K562 (cell line): ENCODE data around the gene ICE2. TPM values are rescaled to one million over a fixed set of nuclear protein-coding genes. Genes with fewer than 3 reads are reported as not detected.

Experiments used
- ATAC-seq: fragments of 200-7000 bp; cut with Tn5 transposase; 3 replicates; pipeline ENCODE4 v1.9.1; 2020; ENCODE audit warnings: moderate library complexity
- BruUV-seq: library from RNA; stranded (reverse); fragments of 400-500 nt; replicated peaks from 2 replicates; lab custom pipeline; 2021; lab: Mats Ljungman, UMichigan
- CTCF ChIA-PET: fragments of 300-600 bp; formaldehyde crosslinking; extraction: SDS; loops from one replicate; lab custom pipeline; 2021; ENCODE audit warnings: low intra/inter-chr PET ratio; lab: Yijun Ruan, JAX
- POLR2A ChIA-PET: fragments of 300-600, 350-650 bp; sonication (Branson Sonifier 250); formaldehyde crosslinking; extraction: SDS; loops from one replicate; lab custom pipeline; 2021; ENCODE audit warnings: antibody characterized with exemption, inconsistent platforms; lab: Yijun Ruan, JAX
- DNase-seq, 4 experiments: peaks; one replicate each; pipeline versions ENCODE4 v3.0.0 to v3.0.0-alpha.2; 2011 to 2018; ENCODE audit warnings: low spot score in 3 of 4, mixed read lengths in 3 of 4; ENCODE audit errors: extremely low read depth in 1 of 4
- FAIRE-seq: peaks from 2 replicates; lab custom pipeline; 2011; peaks lifted over from hg19 to GRCh38; lab: Jason Lieb, UNC
- H2AFZ ChIP-seq: 2 replicates; pipeline ENCODE4 v1.6.0; 2011; ENCODE audit warnings: low read depth, low read length, control low read depth, inconsistent platforms
- H3K27ac ChIP-seq: fragments of 200-600 bp; 3 replicates; pipeline ENCODE4 v1.8.0; 2011; ENCODE audit warnings: low read depth, mild to moderate bottlenecking, control low read depth, inconsistent platforms, low read length, moderate library complexity, mixed read lengths; ENCODE audit errors: extremely low read depth
- H3K27me3 ChIP-seq, 2 experiments: fragments of 300-600 bp in 1 of 2; 2 replicates in 1 of 2; 3 replicates in 1 of 2; pipeline versions ENCODE4 v1.6.0 to v1.8.0; 2011; ENCODE audit warnings: inconsistent platforms in 2 of 2, low read length in 2 of 2, mild to moderate bottlenecking in 1 of 2, mixed read lengths in 1 of 2, moderate library complexity in 1 of 2; ENCODE audit not compliant: control insufficient read depth in 2 of 2, insufficient read depth in 2 of 2
- H3K36me3 ChIP-seq: fragments of 300-600 bp; 3 replicates; pipeline ENCODE4 v1.8.0; 2011; ENCODE audit warnings: mild to moderate bottlenecking, low read length, inconsistent platforms; ENCODE audit not compliant: control insufficient read depth, insufficient read depth
- H3K4me1 ChIP-seq, 2 experiments: fragments of 200-600 bp in 1 of 2; replicated peaks in 1 of 2; 2 replicates in 1 of 2; 3 replicates in 1 of 2; pipeline versions ENCODE4 v1.5.1 to v1.8.0; 2011; ENCODE audit warnings: inconsistent platforms in 2 of 2, low read length in 2 of 2, mild to moderate bottlenecking in 1 of 2, mixed read lengths in 1 of 2, moderate library complexity in 1 of 2; ENCODE audit not compliant: control insufficient read depth in 2 of 2, insufficient read depth in 2 of 2
- H3K4me2 ChIP-seq: 2 replicates; pipeline ENCODE4 v1.6.1; 2011; ENCODE audit warnings: low read length, control low read depth, inconsistent platforms, mixed read lengths; ENCODE audit not compliant: insufficient read depth
- H3K4me3 ChIP-seq: fragments of 200-600 bp; sonication (generic), shearing (Covaris generic); 2 replicates; pipeline ENCODE4 v1.5.1; 2016; ENCODE audit warnings: control low read depth, inconsistent platforms
- H3K79me2 ChIP-seq: fragments of 200-600 bp; 3 replicates; pipeline ENCODE4 v1.8.0; 2011; ENCODE audit warnings: low read length, inconsistent platforms; ENCODE audit not compliant: control insufficient read depth, insufficient read depth
- H3K9ac ChIP-seq, 2 experiments: 2 replicates each; pipeline versions ENCODE4 v1.6.0 to v1.6.1; 2011; ENCODE audit warnings: low read depth in 2 of 2, low read length in 2 of 2, control low read depth in 1 of 2, inconsistent platforms in 1 of 2, mild to moderate bottlenecking in 1 of 2, mixed read lengths in 1 of 2; ENCODE audit not compliant: insufficient read depth in 1 of 2
- H3K9me1 ChIP-seq: one replicate; pipeline ENCODE4 v1.6.0; 2011; ENCODE audit warnings: inconsistent platforms, mild to moderate bottlenecking, low read length, moderate library complexity; ENCODE audit not compliant: control insufficient read depth, insufficient read depth
- H3K9me3 ChIP-seq: replicated peaks from 2 replicates; pipeline ENCODE4 v1.5.1; 2011; ENCODE audit warnings: low read depth, low read length, inconsistent platforms; ENCODE audit not compliant: control insufficient read depth, insufficient read depth
- H4K20me1 ChIP-seq: replicated peaks from 2 replicates; pipeline ENCODE4 v1.6.1; 2011; ENCODE audit warnings: low read length, inconsistent platforms, mixed read lengths; ENCODE audit not compliant: control insufficient read depth, insufficient read depth
- CGGBP1 ChIP-seq: fragments of 250-450 bp; sonication (Bioruptor Pico); IDR thresholded peaks from 2 replicates; pipeline ENCODE4 v1.9.0; 2021; ENCODE audit warnings: mild to moderate bottlenecking
- ETV6 ChIP-seq, 3 experiments: fragments of 150-350 bp in 1 of 3; sonication (generic) in 1 of 3; formaldehyde crosslinking in 1 of 3; IDR thresholded peaks; 2 replicates each; pipeline versions ENCODE4 v1.6.1 to v1.8.0; 2014 to 2022; ENCODE audit warnings: borderline replicate concordance in 2 of 3, low read depth in 2 of 3, antibody characterized with exemption in 1 of 3, low read length in 1 of 3, mild to moderate bottlenecking in 1 of 3, missing genetic modification reagents in 1 of 3
- FUS ChIP-seq: fragments of 200-400 bp; formaldehyde crosslinking; optimal IDR thresholded peaks from 2 replicates; pipeline ENCODE3; 2017; ENCODE audit warnings: low read depth, low read length
- IRF2 ChIP-seq: sonication (generic); formaldehyde crosslinking; IDR thresholded peaks from 2 replicates; pipeline ENCODE4 v1.8.1; 2022; ENCODE audit warnings: mild to moderate bottlenecking, missing genetic modification reagents
- IRF9 ChIP-seq: fragments of 450-650 bp; IDR thresholded peaks from 2 replicates; pipeline ENCODE4 v1.6.1; 2016; ENCODE audit warnings: missing biosample characterization, missing genetic modification characterization
- KLF13 ChIP-seq: fragments of 450-650 bp; IDR thresholded peaks from 2 replicates; pipeline ENCODE4 v1.6.1; 2016; ENCODE audit warnings: missing genetic modification characterization, low read depth, mild to moderate bottlenecking, missing compliant biosample characterization, moderate library complexity, borderline replicate concordance
- NEUROD1 ChIP-seq: fragments of 150-350 bp; IDR thresholded peaks from 2 replicates; pipeline ENCODE4 v1.6.1; 2014; ENCODE audit warnings: borderline replicate concordance, low read length, low read depth; ENCODE audit not compliant: partially characterized antibody
- RNF2 ChIP-seq: sonication (generic); IDR thresholded peaks from 2 replicates; pipeline ENCODE4 v1.6.1; 2016
- SMAD2 ChIP-seq: fragments of 150-350 bp; IDR thresholded peaks from 2 replicates; pipeline ENCODE4 v1.6.1; 2014; ENCODE audit warnings: low read depth, mild to moderate bottlenecking, low read length
- SMARCC2 ChIP-seq: fragments of 450-650 bp; IDR thresholded peaks from 2 replicates; pipeline ENCODE4 v1.6.1; 2017; ENCODE audit warnings: antibody characterized with exemption, moderate library complexity, mild to moderate bottlenecking, low read depth
- VEZF1 ChIP-seq: fragments of 200-800 bp; sonication (Bioruptor generic); IDR thresholded peaks from 2 replicates; pipeline ENCODE4 v1.6.1; 2017; ENCODE audit warnings: missing genetic modification characterization, missing compliant biosample characterization
- ZKSCAN3 ChIP-seq: fragments of 250-450 bp; sonication (Bioruptor Pico); IDR thresholded peaks from 2 replicates; pipeline ENCODE4 v1.4.0; 2020
- ZNF175 ChIP-seq: fragments of 200-800 bp; sonication (Bioruptor generic); IDR thresholded peaks from 2 replicates; pipeline ENCODE4 v1.6.1; 2016; ENCODE audit warnings: low read depth, mild to moderate bottlenecking, missing genetic modification characterization, missing compliant biosample characterization
- ZNF184 ChIP-seq: sonication (generic); formaldehyde crosslinking; IDR thresholded peaks from 2 replicates; pipeline ENCODE4 v1.5.0; 2020; ENCODE audit warnings: missing genetic modification reagents
- ZNF212 ChIP-seq: fragments of 450-650 bp; formaldehyde crosslinking; IDR thresholded peaks from 2 replicates; pipeline ENCODE4 v1.4.0; 2020; ENCODE audit warnings: mild to moderate bottlenecking
- ZNF707 ChIP-seq: fragments of 250-450 bp; sonication (Bioruptor Pico); conservative IDR thresholded peaks from 2 replicates; pipeline ENCODE4 v1.8.0; 2022; ENCODE audit warnings: inconsistent platforms, mild to moderate bottlenecking, moderate library complexity
- ZNF79 ChIP-seq: fragments of 250-450 bp; sonication (Bioruptor Pico); IDR thresholded peaks from 2 replicates; pipeline ENCODE4 v1.4.0; 2020; ENCODE audit warnings: low read depth, mild to moderate bottlenecking, moderate library complexity
- WGBS: fragments of 100-300 bp; shearing (Covaris generic); methylation state at CpG from one replicate; pipeline ENCODE4 v1.1.6; 2016; ENCODE audit warnings: low coverage, mixed read lengths; ENCODE audit not compliant: insufficient coverage; ENCODE audit errors: missing lambda C conversion rate; 5-methylcytosine and 5-hydroxymethylcytosine counted together
- in situ Hi-C: fragments of 300-500 bp; cut with MboI; formaldehyde crosslinking; loops from 4 replicates; pipeline ENCODE4 v1.15.0; 2018; ENCODE audit warnings: inconsistent platforms, mixed read lengths
- intact Hi-C: fragments of 100-400 bp; cut with micrococcal nuclease; formaldehyde crosslinking; loops from 2 replicates; pipeline ENCODE4 v1.14.2; 2022
- polyA plus RNA-seq, 8 experiments: library from polyadenylated mRNA; depleted of rRNA in 4 of 8; stranded (reverse) in 5 of 8; unstranded in 3 of 8; fragments of >200 nt; fragmentation: Nextera tagmentation in 2 of 8; fragmentation: Illumina TruSeq in 1 of 8; extraction: Ambion mirVana in 2 of 8; extraction: Trizol in 1 of 8; gene quantifications; 2 replicates each; pipeline versions ENCODE4 v1.2.1 to v1.2.3, GENCODE V29; 2011 to 2014; ENCODE audit warnings: inconsistent platforms in 1 of 8, missing spikeins in 1 of 8
- total RNA-seq, 7 experiments: library from RNA; depleted of rRNA in 6 of 7; stranded (reverse); fragments of >200 nt in 6 of 7; fragmentation: Illumina TruSeq in 2 of 7; extraction: Trizol in 2 of 7; gene quantifications; 2 replicates each; pipeline versions ENCODE4 v1.2.1 to v1.2.3, GENCODE V29; 2011 to 2021; ENCODE audit warnings: low replicate concordance in 1 of 7

The ICE2 gene
- total and polyA plus RNA-seq, 9 of the 15 experiments (the other 6 are each of a cell fraction or from before 2014, with no cell fraction given): 21.8 to 87.9 (median 58.1) TPM

- no peak for ATAC-seq
- Histone ChIP-seq H3K79me2 (no peaks in the 10 kb centered on the region), H2AFZ (no peak overlapping the region), H3K27ac (no peak overlapping the region), H3K9me1 (no peaks in the 10 kb centered on the region), H3K9ac (no peak overlapping the region), H3K9me3 (no peaks in the 10 kb centered on the region), H4K20me1 (no peaks in the 10 kb centered on the region), H3K4me1 (no peaks in the 10 kb centered on the region), H3K4me3 (no peak overlapping the region), H3K36me3 (peaks cover 55% of the 10 kb centered on the region), H3K4me2 (no peak overlapping the region), H3K27me3 (no peaks in the 10 kb centered on the region)
- FAIRE-seq: no peak
- WGBS: 87% methylated on average over 6 of the region's 6 CpGs
- no peak for DNase-seq
- in situ Hi-C loops: no loop called here
- ChIA-PET POLR2A (no interaction called here), CTCF (no interaction called here)
- TF ChIP-seq SMARCC2 (no peak), VEZF1 (CRISPR knock-in tag) (no peak), KLF13 (tag) (no peak), IRF9 (no peak), IRF2 (CRISPR knock-in tag) (no peak), RNF2 (no peak), NEUROD1 (no peak), CGGBP1 (CRISPR knock-in tag) (no peak), FUS (no peak), ETV6 (IDR thresholded peaks at IDR 0.05; ENCODE audit: borderline replicate concordance in 1 of 2, low read depth in 2 of 2, low read length in 1 of 2) (no peak), ETV6 (CRISPR knock-in tag; IDR thresholded peaks at IDR 0.05; ENCODE audit: borderline replicate concordance) (no peak), ZKSCAN3 (CRISPR knock-in tag) (no peak), ZNF184 (no peak), ZNF212 (CRISPR knock-in tag) (no peak), ZNF79 (CRISPR knock-in tag) (no peak), ZNF707 (CRISPR knock-in tag) (no peak), ZNF175 (CRISPR knock-in tag) (no peak), SMAD2 (no peak)
- intact Hi-C loops: no loop called here
- no TSS peak for BruUV-seq
These were observed 20.2 kb downstream of the ICE2 start for GRCh38 chr15:60458721-60459120.
